ENCODE measurements around the gene ARSB.

GRCh38 chr5:78888580-78889368 lies 96.3 kb downstream of the ARSB start:
- TF ChIP-seq CTCF (IDR thresholded peaks at IDR 0.05) (no peak), POLR2A (IDR thresholded peaks at IDR 0.05) (no peak)
